GM12878 (cell line): ENCODE measurements around the gene DELE1. TPM values are rescaled to one million over a fixed set of nuclear protein-coding genes. Genes with fewer than 3 reads are reported as not detected.

Source experiments
- ATAC-seq: fragments of 200-7000 bp; cut with Tn5 transposase; 3 replicates; pipeline ENCODE4 v1.9.1; 2020; ENCODE audit warnings: mild to moderate bottlenecking, moderate library complexity
- BruUV-seq: library from RNA; stranded (reverse); fragments of 400-500 nt; replicated peaks from 2 replicates; lab custom pipeline; 2021; lab: Mats Ljungman, UMichigan
- CTCF ChIA-PET: fragments of 300-600 bp; sonication (Branson Sonifier 250); formaldehyde crosslinking; extraction: SDS; loops from one replicate; lab custom pipeline; 2021; ENCODE audit warnings: inconsistent platforms; lab: Yijun Ruan, JAX
- POLR2A ChIA-PET: fragments of 350-600 bp; formaldehyde crosslinking; extraction: SDS; loops from one replicate; lab custom pipeline; 2021; ENCODE audit warnings: inconsistent platforms; lab: Charles Lee
- RAD21 ChIA-PET: fragments of 300-600 bp; sonication (Branson Sonifier 250); formaldehyde crosslinking; loops from one replicate; lab custom pipeline; 2023; ENCODE audit warnings: antibody characterized with exemption; ENCODE audit not compliant: unreplicated experiment; lab: Charles Lee
- SMC1A ChIA-PET: fragments of 300-600 bp; sonication (Branson Sonifier 250); formaldehyde crosslinking; loops from one replicate; lab custom pipeline; 2023; ENCODE audit not compliant: unreplicated experiment, uncharacterized antibody; lab: Charles Lee
- DNase-seq: peaks from one replicate; pipeline ENCODE4 v3.0.0-alpha.2; 2011; ENCODE audit warnings: low read depth, low spot score
- FAIRE-seq: peaks from 3 replicates; lab custom pipeline; 2011; peaks lifted over from hg19 to GRCh38; lab: Jason Lieb, UNC
- H2AFZ ChIP-seq: 2 replicates; pipeline ENCODE4 v1.6.0; 2011; ENCODE audit warnings: low read depth, low read length, control low read depth; ENCODE audit not compliant: control insufficient read depth
- H3K27ac ChIP-seq: 2 replicates; pipeline ENCODE4 v1.5.1; 2011; ENCODE audit warnings: control low read depth; ENCODE audit not compliant: control insufficient read depth, insufficient read depth
- H3K27me3 ChIP-seq, 2 experiments: replicated peaks in 1 of 2; 2 replicates each; pipeline versions ENCODE4 v1.6.0 to v1.6.1; 2011; ENCODE audit warnings: low read length in 1 of 2; ENCODE audit not compliant: control insufficient read depth in 2 of 2, insufficient read depth in 2 of 2
- H3K36me3 ChIP-seq, 2 experiments: 2 replicates each; pipeline ENCODE4 v1.5.1; 2011; ENCODE audit warnings: low read length in 1 of 2; ENCODE audit not compliant: control insufficient read depth in 2 of 2, insufficient read depth in 2 of 2
- H3K4me1 ChIP-seq: 2 replicates; pipeline ENCODE4 v1.6.1; 2011; ENCODE audit warnings: mild to moderate bottlenecking, low read length, moderate library complexity, mixed read lengths; ENCODE audit not compliant: control insufficient read depth, insufficient read depth
- H3K4me2 ChIP-seq: 2 replicates; pipeline ENCODE4 v1.6.0; 2011; ENCODE audit warnings: control low read depth; ENCODE audit not compliant: control insufficient read depth, insufficient read depth
- H3K4me3 ChIP-seq: fragments of 200-600 bp; sonication (generic); 2 replicates; pipeline ENCODE4 v1.5.1; 2016
- H3K79me2 ChIP-seq: 2 replicates; pipeline ENCODE4 v1.6.0; 2011; ENCODE audit warnings: low read length; ENCODE audit not compliant: control insufficient read depth, insufficient read depth
- H3K9ac ChIP-seq: 2 replicates; pipeline ENCODE4 v1.8.0; 2011; ENCODE audit warnings: low read length, control low read depth, mixed read lengths; ENCODE audit not compliant: control insufficient read depth, insufficient read depth
- H3K9me3 ChIP-seq: replicated peaks from 3 replicates; pipeline ENCODE4 v1.5.1; 2011; ENCODE audit warnings: mild to moderate bottlenecking, low read length; ENCODE audit not compliant: control insufficient read depth, insufficient read depth
- H4K20me1 ChIP-seq: 2 replicates; pipeline ENCODE4 v1.6.0; 2011; ENCODE audit not compliant: control insufficient read depth, insufficient read depth
- CEBPB ChIP-seq, 2 experiments: fragments of 150-350 bp in 1 of 2; IDR thresholded peaks; 2 replicates each; pipeline ENCODE4 v1.6.1; 2012 to 2014; ENCODE audit warnings: low read depth in 2 of 2, low read length in 2 of 2, borderline replicate concordance in 1 of 2, inconsistent platforms in 1 of 2
- NKRF ChIP-seq: fragments of 450-650 bp; conservative IDR thresholded peaks from 2 replicates; pipeline ENCODE4 v1.6.1; 2017; ENCODE audit warnings: mild to moderate bottlenecking, moderate library complexity
- RBBP5 ChIP-seq: fragments of 200-600 bp; sonication (generic); conservative IDR thresholded peaks from 2 replicates; pipeline ENCODE4 v1.6.1; 2016
- REST ChIP-seq: IDR thresholded peaks from 2 replicates; pipeline ENCODE4 v1.6.1; 2012; ENCODE audit warnings: mild to moderate bottlenecking, low read depth, low read length
- SMAD1 ChIP-seq: fragments of 450-650 bp; IDR thresholded peaks from 2 replicates; pipeline ENCODE4 v1.6.1; 2018; ENCODE audit warnings: mild to moderate bottlenecking, low read depth; ENCODE audit not compliant: partially characterized antibody
- SMAD5 ChIP-seq: IDR thresholded peaks from 2 replicates; pipeline ENCODE4 v1.6.1; 2016; ENCODE audit warnings: antibody characterized with exemption, low read depth
- TCF12 ChIP-seq: IDR thresholded peaks from 2 replicates; pipeline ENCODE4 v1.6.1; 2011; ENCODE audit warnings: low read depth, mild to moderate bottlenecking, low read length
- in situ Hi-C: fragments of 300-500 bp; cut with MboI; formaldehyde crosslinking; loops from 9 replicates; pipeline ENCODE4 v1.14.3; 2018; ENCODE audit warnings: mixed read lengths
- intact Hi-C: fragments of 100-400 bp; cut with micrococcal nuclease; formaldehyde crosslinking; loops from one replicate; pipeline ENCODE4 v1.14.2; 2022; ENCODE audit not compliant: unreplicated experiment
- polyA plus RNA-seq, 11 experiments: library from polyadenylated mRNA; depleted of rRNA in 4 of 11; unstranded in 6 of 11; stranded (reverse) in 5 of 11; fragments of >200 nt; fragmentation: Nextera tagmentation in 4 of 11; fragmentation: Illumina TruSeq in 1 of 11; extraction: Ambion mirVana in 4 of 11; extraction: Trizol in 1 of 11; gene quantifications; 1 replicate in 1 of 11; 2 replicates in 10 of 11; pipeline versions ENCODE4 v1.2.1 to v1.2.3, GENCODE V29; 2011 to 2016; ENCODE audit warnings: inconsistent platforms in 2 of 11, missing spikeins in 2 of 11, low read depth in 1 of 11
- total RNA-seq, 4 experiments: library from RNA; depleted of rRNA in 3 of 4; stranded (reverse); fragments of >200 nt in 3 of 4; fragmentation: Illumina TruSeq in 1 of 4; extraction: Trizol in 1 of 4; gene quantifications; 2 replicates each; pipeline versions ENCODE4 v1.2.1 to v1.2.3, GENCODE V29; 2013 to 2021

DELE1 gene
- total and polyA plus RNA-seq, 10 of the 15 experiments (the other 5 are each of a cell fraction or from before 2014, with no cell fraction given): 18.9 to 71.4 (median 47.6) TPM

- TF ChIP-seq NKRF (no peak), SMAD1 (no peak)
Measured at GRCh38 chr5:141976176-141976575, 52.5 kb downstream of the DELE1 start (continued).

- H3K9ac ChIP-seq: no peak overlapping the region
- H3K4me1 ChIP-seq: no peaks in the 10 kb centered on the region
- no peaks in the 10 kb centered on the region for H4K20me1 ChIP-seq
- TF ChIP-seq RBBP5 (no peak), CEBPB (IDR thresholded peaks at IDR 0.05; ENCODE audit: borderline replicate concordance in 1 of 2, low read depth in 2 of 2, low read length in 2 of 2) (no peak), TCF12 (no peak), SMAD5 (no peak), REST (no peak)
- no peaks in the 10 kb centered on the region for H3K9me3 ChIP-seq
- no peak overlapping the region for H2AFZ ChIP-seq
- ChIA-PET CTCF (interaction anchor here (0.6 to 4.4 kb wide), 7 partner anchors 10 to 287 kb away, joined by 3 to 21 read pairs (median 4); partner anchors contain the start of gene RNF14), SMC1A (interaction anchor here (2.6 to 4.3 kb wide), 2 partner anchors 9 to 12 kb away, joined by 7 to 27 read pairs; partner anchors contain the start of gene RNF14), RAD21 (interaction anchor here (0.8 kb wide), 1 partner anchor 277 kb away, joined by 3 read pairs; no protein-coding TSS in a partner anchor), POLR2A (interaction anchor here (2.0 kb wide), 1 partner anchor 9 kb away, joined by 6 read pairs; the partner anchor contains the start of gene RNF14)
- BruUV-seq: no TSS peak
- intact Hi-C loops (no loop called here), in situ Hi-C loops (no loop called here)
- no peaks in the 10 kb centered on the region for H3K79me2 ChIP-seq
- no peak overlapping the region for H3K4me2 ChIP-seq
- ATAC-seq: no peak
- no peak overlapping the region for H3K4me3 ChIP-seq
- FAIRE-seq: peak; percentile 35
- H3K27ac ChIP-seq: no peak overlapping the region
- H3K36me3 ChIP-seq: peaks cover 2 to 15% of the 10 kb centered on the region in 2 experiments
- DNase-seq: no peak
- H3K27me3 ChIP-seq: no peaks in the 10 kb centered on the region
Measured at GRCh38 chr5:141978389-141978788, 54.7 kb downstream of the DELE1 start.
